K562 (cell line): ENCODE results near the gene VTA1. TPM values are rescaled to one million over a fixed set of nuclear protein-coding genes. Genes with fewer than 3 reads are reported as not detected.

Experiments
- ATAC-seq: fragments of 200-7000 bp; cut with Tn5 transposase; 3 replicates; pipeline ENCODE4 v1.9.1; 2020; ENCODE audit warnings: moderate library complexity
- BruUV-seq: library from RNA; stranded (reverse); fragments of 400-500 nt; replicated peaks from 2 replicates; lab custom pipeline; 2021; lab: Mats Ljungman, UMichigan
- CTCF ChIA-PET: fragments of 300-600 bp; formaldehyde crosslinking; extraction: SDS; loops from one replicate; lab custom pipeline; 2021; ENCODE audit warnings: low intra/inter-chr PET ratio; lab: Yijun Ruan, JAX
- POLR2A ChIA-PET: fragments of 300-600, 350-650 bp; sonication (Branson Sonifier 250); formaldehyde crosslinking; extraction: SDS; loops from one replicate; lab custom pipeline; 2021; ENCODE audit warnings: antibody characterized with exemption, inconsistent platforms; lab: Yijun Ruan, JAX
- DNase-seq, 4 experiments: peaks; one replicate each; pipeline versions ENCODE4 v3.0.0 to v3.0.0-alpha.2; 2011 to 2018; ENCODE audit warnings: low spot score in 3 of 4, mixed read lengths in 3 of 4; ENCODE audit errors: extremely low read depth in 1 of 4
- FAIRE-seq: peaks from 2 replicates; lab custom pipeline; 2011; peaks lifted over from hg19 to GRCh38; lab: Jason Lieb, UNC
- H2AFZ ChIP-seq: 2 replicates; pipeline ENCODE4 v1.6.0; 2011; ENCODE audit warnings: low read depth, low read length, control low read depth, inconsistent platforms
- H3K27ac ChIP-seq: fragments of 200-600 bp; 3 replicates; pipeline ENCODE4 v1.8.0; 2011; ENCODE audit warnings: low read depth, mild to moderate bottlenecking, control low read depth, inconsistent platforms, low read length, moderate library complexity, mixed read lengths; ENCODE audit errors: extremely low read depth
- H3K27me3 ChIP-seq, 2 experiments: fragments of 300-600 bp in 1 of 2; 2 replicates in 1 of 2; 3 replicates in 1 of 2; pipeline versions ENCODE4 v1.6.0 to v1.8.0; 2011; ENCODE audit warnings: inconsistent platforms in 2 of 2, low read length in 2 of 2, mild to moderate bottlenecking in 1 of 2, mixed read lengths in 1 of 2, moderate library complexity in 1 of 2; ENCODE audit not compliant: control insufficient read depth in 2 of 2, insufficient read depth in 2 of 2
- H3K36me3 ChIP-seq: fragments of 300-600 bp; 3 replicates; pipeline ENCODE4 v1.8.0; 2011; ENCODE audit warnings: mild to moderate bottlenecking, low read length, inconsistent platforms; ENCODE audit not compliant: control insufficient read depth, insufficient read depth
- H3K4me1 ChIP-seq, 2 experiments: fragments of 200-600 bp in 1 of 2; replicated peaks in 1 of 2; 2 replicates in 1 of 2; 3 replicates in 1 of 2; pipeline versions ENCODE4 v1.5.1 to v1.8.0; 2011; ENCODE audit warnings: inconsistent platforms in 2 of 2, low read length in 2 of 2, mild to moderate bottlenecking in 1 of 2, mixed read lengths in 1 of 2, moderate library complexity in 1 of 2; ENCODE audit not compliant: control insufficient read depth in 2 of 2, insufficient read depth in 2 of 2
- H3K4me2 ChIP-seq: 2 replicates; pipeline ENCODE4 v1.6.1; 2011; ENCODE audit warnings: low read length, control low read depth, inconsistent platforms, mixed read lengths; ENCODE audit not compliant: insufficient read depth
- H3K4me3 ChIP-seq: fragments of 200-600 bp; sonication (generic), shearing (Covaris generic); 2 replicates; pipeline ENCODE4 v1.5.1; 2016; ENCODE audit warnings: control low read depth, inconsistent platforms
- H3K79me2 ChIP-seq: fragments of 200-600 bp; 3 replicates; pipeline ENCODE4 v1.8.0; 2011; ENCODE audit warnings: low read length, inconsistent platforms; ENCODE audit not compliant: control insufficient read depth, insufficient read depth
- H3K9ac ChIP-seq, 2 experiments: 2 replicates each; pipeline versions ENCODE4 v1.6.0 to v1.6.1; 2011; ENCODE audit warnings: low read depth in 2 of 2, low read length in 2 of 2, control low read depth in 1 of 2, inconsistent platforms in 1 of 2, mild to moderate bottlenecking in 1 of 2, mixed read lengths in 1 of 2; ENCODE audit not compliant: insufficient read depth in 1 of 2
- H3K9me1 ChIP-seq: one replicate; pipeline ENCODE4 v1.6.0; 2011; ENCODE audit warnings: inconsistent platforms, mild to moderate bottlenecking, low read length, moderate library complexity; ENCODE audit not compliant: control insufficient read depth, insufficient read depth
- H3K9me3 ChIP-seq: replicated peaks from 2 replicates; pipeline ENCODE4 v1.5.1; 2011; ENCODE audit warnings: low read depth, low read length, inconsistent platforms; ENCODE audit not compliant: control insufficient read depth, insufficient read depth
- H4K20me1 ChIP-seq: replicated peaks from 2 replicates; pipeline ENCODE4 v1.6.1; 2011; ENCODE audit warnings: low read length, inconsistent platforms, mixed read lengths; ENCODE audit not compliant: control insufficient read depth, insufficient read depth
- C11orf30 ChIP-seq: fragments of 450-650 bp; IDR thresholded peaks from 2 replicates; pipeline ENCODE4 v1.6.1; 2016; ENCODE audit warnings: low read depth, mild to moderate bottlenecking
- GTF2E2 ChIP-seq: fragments of 200-800 bp; sonication (Bioruptor generic); IDR thresholded peaks from 2 replicates; pipeline ENCODE4 v1.6.1; 2016; ENCODE audit warnings: missing genetic modification characterization, missing compliant biosample characterization
- KDM2B ChIP-seq: fragments of 250-450 bp; sonication (Bioruptor Pico); IDR thresholded peaks from 2 replicates; pipeline ENCODE4 v1.8.0; 2021; ENCODE audit warnings: mild to moderate bottlenecking, moderate library complexity
- MAFF ChIP-seq: IDR thresholded peaks from 2 replicates; pipeline ENCODE4 v1.6.1; 2012; ENCODE audit warnings: low read length, improper control_type of control experiment
- MAFK ChIP-seq: IDR thresholded peaks from 2 replicates; pipeline ENCODE4 v1.6.1; 2011; ENCODE audit warnings: low read length, improper control_type of control experiment
- NR2C1 ChIP-seq, 2 experiments: fragments of 450-650 bp; IDR thresholded peaks; 2 replicates each; pipeline ENCODE4 v1.6.1; 2017; ENCODE audit warnings: mild to moderate bottlenecking in 2 of 2, antibody characterized with exemption in 1 of 2, inconsistent platforms in 1 of 2, missing compliant biosample characterization in 1 of 2, missing genetic modification characterization in 1 of 2
- ZNF316 ChIP-seq: fragments of 450-650 bp; IDR thresholded peaks from 2 replicates; pipeline ENCODE4 v1.6.1; 2016
- WGBS: fragments of 100-300 bp; shearing (Covaris generic); methylation state at CpG from one replicate; pipeline ENCODE4 v1.1.6; 2016; ENCODE audit warnings: low coverage, mixed read lengths; ENCODE audit not compliant: insufficient coverage; ENCODE audit errors: missing lambda C conversion rate; 5-methylcytosine and 5-hydroxymethylcytosine counted together
- in situ Hi-C: fragments of 300-500 bp; cut with MboI; formaldehyde crosslinking; loops from 4 replicates; pipeline ENCODE4 v1.15.0; 2018; ENCODE audit warnings: inconsistent platforms, mixed read lengths
- intact Hi-C: fragments of 100-400 bp; cut with micrococcal nuclease; formaldehyde crosslinking; loops from 2 replicates; pipeline ENCODE4 v1.14.2; 2022
- polyA plus RNA-seq, 8 experiments: library from polyadenylated mRNA; depleted of rRNA in 4 of 8; stranded (reverse) in 5 of 8; unstranded in 3 of 8; fragments of >200 nt; fragmentation: Nextera tagmentation in 2 of 8; fragmentation: Illumina TruSeq in 1 of 8; extraction: Ambion mirVana in 2 of 8; extraction: Trizol in 1 of 8; gene quantifications; 2 replicates each; pipeline versions ENCODE4 v1.2.1 to v1.2.3, GENCODE V29; 2011 to 2014; ENCODE audit warnings: inconsistent platforms in 1 of 8, missing spikeins in 1 of 8
- total RNA-seq, 7 experiments: library from RNA; depleted of rRNA in 6 of 7; stranded (reverse); fragments of >200 nt in 6 of 7; fragmentation: Illumina TruSeq in 2 of 7; extraction: Trizol in 2 of 7; gene quantifications; 2 replicates each; pipeline versions ENCODE4 v1.2.1 to v1.2.3, GENCODE V29; 2011 to 2021; ENCODE audit warnings: low replicate concordance in 1 of 7
- TF ChIP-seq, protein P1 (sequence below): fragments of 450-650 bp; formaldehyde crosslinking; IDR thresholded peaks from 2 replicates; pipeline ENCODE4 v1.4.0; 2020; ENCODE audit warnings: mild to moderate bottlenecking, moderate library complexity
- TF ChIP-seq, protein P2 (sequence below): IDR thresholded peaks from 2 replicates; pipeline ENCODE4 v1.6.1; 2016; ENCODE audit warnings: missing genetic modification characterization, missing compliant biosample characterization

VTA1 gene
- total and polyA plus RNA-seq, 9 of the 15 experiments (the other 6 are each of a cell fraction or from before 2014, with no cell fraction given), result 47.8 to 182 (median 84.6) TPM

DNA sequence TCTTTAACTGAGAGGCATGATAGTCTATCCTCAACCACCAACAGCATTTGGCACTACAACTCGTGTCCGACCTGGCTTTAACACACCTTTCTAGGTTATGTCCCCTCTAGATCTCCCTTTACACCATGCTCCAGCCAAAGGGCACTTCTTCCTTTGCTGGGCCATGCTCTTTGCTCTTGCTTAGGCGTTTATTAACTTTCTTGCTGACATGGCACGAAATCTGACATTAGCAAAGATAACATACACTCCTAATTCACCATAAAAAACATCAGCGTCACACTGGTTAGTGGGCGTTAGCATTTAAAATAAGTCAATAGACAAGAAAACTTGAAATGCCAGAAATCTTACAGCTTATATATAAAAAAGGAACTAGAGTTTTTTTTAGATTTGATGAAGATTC, 107.5 kb downstream of the VTA1 start:
- BruUV-seq, result no TSS peak
- no peaks in the 10 kb centered on the region for H3K79me2 ChIP-seq
- TF ChIP-seq MAFK, result peak; percentile 27; the same call in 1 of the 2 replicates
- no peak for TF ChIP-seq KDM2B (CRISPR knock-in tag)
- TF ChIP-seq ZNF316, result peak; percentile 69
- peak; percentile 22; the same call in 1 of the 2 replicates for TF ChIP-seq MAFF
- peak; percentile 28; the same call in 1 of the 2 replicates for TF ChIP-seq C11orf30
- TF ChIP-seq, all 486 proteins: peak for 4
- WGBS, result 5% methylated on average over 6 of the region's 6 CpGs
- in situ Hi-C loops, result no loop called here
- Histone ChIP-seq H3K4me2 (no peak overlapping the region), H3K36me3 (no peaks in the 10 kb centered on the region), H3K4me3 (no peak overlapping the region), H2AFZ (no peak overlapping the region), H3K9me1 (no peaks in the 10 kb centered on the region), H3K9me3 (no peaks in the 10 kb centered on the region), H3K9ac (no peak overlapping the region), H3K27me3 (no peaks in the 10 kb centered on the region), H3K4me1 (no peaks in the 10 kb centered on the region), H4K20me1 (no peaks in the 10 kb centered on the region), H3K27ac (no peak overlapping the region)
- DNase-seq (no peak), FAIRE-seq (no peak), ATAC-seq (no peak)
- intact Hi-C loops, result no loop called here
- POLR2A ChIA-PET, result no interaction called here
- CTCF ChIA-PET, result no interaction called here

DNA sequence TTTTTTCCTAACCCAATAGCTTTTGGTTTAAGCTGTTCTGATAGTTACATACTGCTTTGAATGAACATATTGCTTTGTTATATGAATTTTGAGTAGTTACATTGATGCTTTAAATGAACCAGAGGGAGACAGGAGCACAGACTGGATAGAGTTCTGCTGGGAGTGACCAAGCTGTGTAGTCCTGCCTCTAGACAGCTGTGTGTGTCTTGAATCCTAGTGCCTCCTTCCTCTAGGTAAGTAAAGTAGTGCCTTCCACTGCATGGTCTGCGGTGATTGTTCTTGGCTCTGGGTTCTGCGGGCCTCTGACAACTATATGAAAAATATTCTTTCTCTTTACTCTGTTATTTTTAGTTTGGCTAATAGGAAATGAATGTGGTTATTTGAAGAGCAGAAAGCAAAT, 108.7 kb downstream of the VTA1 start:
- WGBS, result 0% methylated on average over 2 of the region's 2 CpGs
- no peak for ATAC-seq
- Histone ChIP-seq H3K4me2 (no peak overlapping the region), H4K20me1 (no peaks in the 10 kb centered on the region), H3K9me3 (no peaks in the 10 kb centered on the region), H2AFZ (no peak overlapping the region), H3K27me3 (no peaks in the 10 kb centered on the region), H3K79me2 (no peaks in the 10 kb centered on the region), H3K9me1 (no peaks in the 10 kb centered on the region), H3K4me1 (no peaks in the 10 kb centered on the region), H3K4me3 (no peak overlapping the region), H3K36me3 (no peaks in the 10 kb centered on the region), H3K27ac (no peak overlapping the region), H3K9ac (no peak overlapping the region)
- FAIRE-seq, result no peak
- ChIA-PET POLR2A (interaction anchor here (0.6 kb wide), 1 partner anchor 321 kb away, joined by 3 read pairs; no protein-coding TSS in a partner anchor), CTCF (no interaction called here)
- intact Hi-C loops, result no loop called here
- BruUV-seq, result no TSS peak
- in situ Hi-C loops, result no loop called here
- DNase-seq, result no peak
- no peak for TF ChIP-seq GTF2E2 (tag)
- TF ChIP-seq MAFK, result no peak
- TF ChIP-seq, protein P1, sequence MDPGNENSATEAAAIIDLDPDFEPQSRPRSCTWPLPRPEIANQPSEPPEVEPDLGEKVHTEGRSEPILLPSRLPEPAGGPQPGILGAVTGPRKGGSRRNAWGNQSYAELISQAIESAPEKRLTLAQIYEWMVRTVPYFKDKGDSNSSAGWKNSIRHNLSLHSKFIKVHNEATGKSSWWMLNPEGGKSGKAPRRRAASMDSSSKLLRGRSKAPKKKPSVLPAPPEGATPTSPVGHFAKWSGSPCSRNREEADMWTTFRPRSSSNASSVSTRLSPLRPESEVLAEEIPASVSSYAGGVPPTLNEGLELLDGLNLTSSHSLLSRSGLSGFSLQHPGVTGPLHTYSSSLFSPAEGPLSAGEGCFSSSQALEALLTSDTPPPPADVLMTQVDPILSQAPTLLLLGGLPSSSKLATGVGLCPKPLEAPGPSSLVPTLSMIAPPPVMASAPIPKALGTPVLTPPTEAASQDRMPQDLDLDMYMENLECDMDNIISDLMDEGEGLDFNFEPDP, result no peak
- TF ChIP-seq NR2C1 (IDR thresholded peaks at IDR 0.05), result no peak
- TF ChIP-seq NR2C1 (tag; IDR thresholded peaks at IDR 0.05), result no peak
- TF ChIP-seq, protein P2, sequence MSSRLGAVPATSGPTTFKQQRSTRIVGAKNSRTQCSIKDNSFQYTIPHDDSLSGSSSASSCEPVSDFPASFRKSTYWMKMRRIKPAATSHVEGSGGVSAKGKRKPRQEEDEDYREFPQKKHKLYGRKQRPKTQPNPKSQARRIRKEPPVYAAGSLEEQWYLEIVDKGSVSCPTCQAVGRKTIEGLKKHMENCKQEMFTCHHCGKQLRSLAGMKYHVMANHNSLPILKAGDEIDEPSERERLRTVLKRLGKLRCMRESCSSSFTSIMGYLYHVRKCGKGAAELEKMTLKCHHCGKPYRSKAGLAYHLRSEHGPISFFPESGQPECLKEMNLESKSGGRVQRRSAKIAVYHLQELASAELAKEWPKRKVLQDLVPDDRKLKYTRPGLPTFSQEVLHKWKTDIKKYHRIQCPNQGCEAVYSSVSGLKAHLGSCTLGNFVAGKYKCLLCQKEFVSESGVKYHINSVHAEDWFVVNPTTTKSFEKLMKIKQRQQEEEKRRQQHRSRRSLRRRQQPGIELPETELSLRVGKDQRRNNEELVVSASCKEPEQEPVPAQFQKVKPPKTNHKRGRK, result no peak
